GM23248 (cell line): ENCODE results near the gene ECT2.

Experiments
- EZH2 ChIP-seq: fragments of 200-600 bp; sonication (generic); IDR thresholded peaks from 2 replicates; pipeline ENCODE4 v1.6.1; 2018; ENCODE audit warnings: antibody characterized with exemption, mild to moderate bottlenecking; ENCODE audit not compliant: insufficient read depth, poor library complexity, severe bottlenecking
- EZH2phosphoT487 ChIP-seq: fragments of 200-600 bp; sonication (generic); IDR thresholded peaks from 2 replicates; pipeline ENCODE4 v1.6.1; 2018; ENCODE audit warnings: antibody characterized with exemption, moderate library complexity, mild to moderate bottlenecking, low read depth; ENCODE audit not compliant: insufficient read depth

- TF ChIP-seq EZH2 (no peak), EZH2phosphoT487 (no peak)
Observed at GRCh38 chr3:172751175-172751704, 714 bp downstream of the ECT2 start.
